BLaER1 treated with 17β-estradiol and CSF1 and Interleukin-3, amounts not matched to agents 10 nM and 100 nM (cell line): ENCODE data around the gene TRIM37.

Source experiments
- H3K27ac ChIP-seq, 11 experiments: shearing (Covaris generic); formaldehyde crosslinking; 2 replicates each; pipeline ENCODE4 v1.8.1; 2022
- H3K27me3 ChIP-seq, 11 experiments: shearing (Covaris generic); formaldehyde crosslinking; 2 replicates each; pipeline ENCODE4 v1.8.1; 2022
- H3K36me3 ChIP-seq, 11 experiments: shearing (Covaris generic); formaldehyde crosslinking; 2 replicates each; pipeline ENCODE4 v1.8.1; 2022
- H3K4me1 ChIP-seq, 10 experiments: shearing (Covaris generic); formaldehyde crosslinking; 2 replicates each; pipeline ENCODE4 v1.8.1; 2022
- H3K4me2 ChIP-seq, 11 experiments: shearing (Covaris generic); formaldehyde crosslinking; 2 replicates each; pipeline ENCODE4 v1.8.1; 2022
- H3K4me3 ChIP-seq, 10 experiments: shearing (Covaris generic); formaldehyde crosslinking; 2 replicates each; pipeline ENCODE4 v1.8.1; 2022
- H3K9ac ChIP-seq, 11 experiments: shearing (Covaris generic); formaldehyde crosslinking; 2 replicates each; pipeline ENCODE4 v1.8.1; 2022
- H3K9me3 ChIP-seq, 11 experiments: shearing (Covaris generic); formaldehyde crosslinking; replicated peaks in 1 of 11; 2 replicates each; pipeline ENCODE4 v1.8.1; 2022
- H4K20me1 ChIP-seq, 11 experiments: shearing (Covaris generic); formaldehyde crosslinking; 2 replicates each; pipeline ENCODE4 v1.8.1; 2022
- Cebpa-rat ChIP-seq, 11 experiments: shearing (Covaris generic); IDR thresholded peaks; 2 replicates each; pipeline ENCODE4 v1.8.1; 2022

Gene TRIM37

DNA sequence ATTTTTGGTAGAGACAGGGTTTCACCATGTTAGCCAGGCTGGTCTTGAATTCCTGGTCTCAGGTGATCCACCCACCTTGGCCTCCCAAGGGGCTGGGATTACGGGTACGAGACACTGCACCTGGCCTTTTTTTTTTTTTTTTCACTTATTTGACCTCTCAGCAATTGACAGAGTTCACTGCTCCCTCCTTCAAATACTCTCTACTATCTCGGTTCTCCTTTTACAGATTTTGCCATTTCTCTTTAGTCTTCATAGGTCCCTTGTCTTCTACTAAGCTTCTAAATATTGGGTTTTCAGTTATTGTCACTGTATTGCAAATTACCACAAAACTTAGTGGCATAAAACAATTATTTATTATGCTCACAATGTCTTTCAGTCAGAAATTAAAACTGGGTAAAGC lies 159.3 kb downstream of the TRIM37 start:
- Histone ChIP-seq H3K9ac (no peak overlapping the region), H3K27ac (no peak overlapping the region), H3K9me3 (peaks cover 39 to 57% (median 50%) of the 10 kb centered on the region in 11 experiments), H3K36me3 (peaks cover 0 to 16% (median 4%) of the 10 kb centered on the region in 11 experiments; a peak in 4 of 22 replicates), H4K20me1 (no peaks in the 10 kb centered on the region), H3K27me3 (0 out of 22 replicates have a peak, but pooled peaks cover 0 to 9% (median 0%) of the 10 kb centered on the region in 11 experiments), H3K4me3 (no peak overlapping the region), H3K4me2 (peak overlapping the region in 3 of 11 experiments; percentile 4 to 56 (median 46); a peak in 4 of 22 replicates), H3K4me1 (peaks cover 0 to 26% (median 9%) of the 10 kb centered on the region in 10 experiments; a peak in 11 of 20 replicates)
- TF ChIP-seq Cebpa-rat (IDR thresholded peaks at IDR 0.05): no peak

DNA sequence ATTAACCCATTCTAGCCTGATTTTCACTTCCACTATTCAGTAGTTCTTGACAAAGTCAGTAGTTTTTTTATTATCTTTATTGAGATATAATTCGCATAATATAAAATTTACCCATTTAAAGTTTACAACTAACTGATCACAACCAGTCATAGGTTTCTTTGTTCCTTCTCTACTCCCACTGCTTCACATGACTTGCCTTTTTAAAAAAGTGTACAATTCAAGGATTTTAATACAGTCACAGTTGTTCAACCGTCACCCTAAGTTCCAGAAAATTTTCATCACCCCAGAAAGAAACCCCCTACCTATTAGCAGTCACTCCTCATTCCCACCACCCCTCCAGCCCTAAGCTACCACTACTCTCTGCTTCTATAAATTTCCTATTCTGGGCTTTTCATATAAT lies 162.5 kb downstream of the TRIM37 start:
- 0 out of 22 replicates have a peak, but pooled peaks cover 0 to 9% (median 0%) of the 10 kb centered on the region in 11 experiments for H3K27me3 ChIP-seq
- no peak overlapping the region for H3K27ac ChIP-seq
- peaks cover 6 to 25% (median 18%) of the 10 kb centered on the region in 11 experiments for H3K9me3 ChIP-seq
- no peaks in the 10 kb centered on the region for H3K36me3 ChIP-seq
- no peak overlapping the region for H3K4me3 ChIP-seq
- peaks cover 0 to 26% (median 9%) of the 10 kb centered on the region in 10 experiments; a peak in 11 of 20 replicates for H3K4me1 ChIP-seq
- no peak for TF ChIP-seq Cebpa-rat (IDR thresholded peaks at IDR 0.05)
- H3K9ac ChIP-seq: no peak overlapping the region
- peak overlapping the region in 2 of 11 experiments; percentile 24 to 48; a peak in 3 of 22 replicates for H3K4me2 ChIP-seq
- H4K20me1 ChIP-seq: no peaks in the 10 kb centered on the region

DNA sequence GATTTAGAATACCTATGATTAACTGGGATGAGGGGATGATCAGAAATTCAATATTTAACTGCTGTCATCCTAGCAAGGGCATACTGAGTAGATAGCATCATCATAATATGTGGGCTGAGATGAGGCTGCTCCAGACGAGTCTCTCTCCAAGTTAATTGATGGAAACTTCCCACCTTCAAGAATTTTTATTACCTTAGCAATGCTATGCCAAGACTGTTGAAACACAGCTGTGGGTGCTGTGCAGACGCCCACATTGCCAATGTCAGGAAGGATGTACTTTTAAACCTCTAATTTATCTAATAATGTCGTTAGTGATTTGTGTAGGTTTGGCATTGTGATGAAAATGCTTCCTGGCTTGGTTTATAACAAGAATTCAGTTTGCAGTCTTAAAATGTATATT lies 170.4 kb downstream of the TRIM37 start:
- Histone ChIP-seq H3K27ac (no peak overlapping the region), H3K4me1 (no peaks in the 10 kb centered on the region), H3K4me2 (no peak overlapping the region), H3K36me3 (no peaks in the 10 kb centered on the region), H4K20me1 (no peaks in the 10 kb centered on the region), H3K27me3 (no peaks in the 10 kb centered on the region), H3K9me3 (no peaks in the 10 kb centered on the region), H3K4me3 (no peak overlapping the region), H3K9ac (no peak overlapping the region)
- TF ChIP-seq Cebpa-rat (IDR thresholded peaks at IDR 0.05): no peak

DNA sequence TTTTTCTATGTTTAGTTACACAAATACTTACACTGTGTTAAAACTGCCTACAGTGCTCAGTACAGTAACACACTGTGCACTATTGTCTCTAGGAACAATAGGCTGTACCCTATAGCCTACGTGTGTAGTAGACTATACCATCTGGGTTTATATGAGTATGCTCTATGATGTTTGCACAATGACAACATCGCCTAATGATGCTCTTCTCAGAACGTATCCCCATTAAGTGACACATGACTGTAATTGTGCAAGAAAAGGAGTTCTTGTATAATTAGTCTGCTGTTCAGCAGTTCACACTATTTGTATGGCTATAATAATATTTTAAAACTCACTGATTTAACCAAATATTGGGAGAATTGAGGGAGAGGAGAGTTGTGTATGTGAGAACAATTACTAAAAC lies 173.7 kb downstream of the TRIM37 start:
- Histone ChIP-seq H4K20me1 (no peaks in the 10 kb centered on the region), H3K4me1 (no peaks in the 10 kb centered on the region), H3K27ac (no peak overlapping the region), H3K4me2 (no peak overlapping the region), H3K27me3 (no peaks in the 10 kb centered on the region), H3K9ac (no peak overlapping the region), H3K36me3 (no peaks in the 10 kb centered on the region), H3K9me3 (no peaks in the 10 kb centered on the region), H3K4me3 (no peak overlapping the region)
- no peak for TF ChIP-seq Cebpa-rat (IDR thresholded peaks at IDR 0.05)
